ENCODE data around the gene ANO4. TPM values are rescaled to one million over a fixed set of nuclear protein-coding genes. Genes with fewer than 3 reads are reported as not detected.

ANO4 gene
- total and polyA plus RNA-seq, 2 of the 8 experiments (the other 6 are each of a cell fraction or from before 2014, with no cell fraction given), result 1.1 to 3.4 TPM

- H3K4ac ChIP-seq (replicated peaks; ENCODE audit: insufficient read length, low read depth, low read length), result no peak overlapping the region
- no peak overlapping the region for H3K27ac ChIP-seq (ENCODE audit: low read depth, low read length)
- H4K20me1 ChIP-seq (replicated peaks in 1 of 2; ENCODE audit: control insufficient read depth in 1 of 2, insufficient read depth in 2 of 2, low read length in 2 of 2), result no peaks in the 10 kb centered on the region
- no peak overlapping the region for H2AK5ac ChIP-seq (ENCODE audit: low read depth, low read length)
- H2BK120ac ChIP-seq (replicated peaks; ENCODE audit: low read depth, low read length), result peak overlapping the region; percentile 62
- H3K4me2 ChIP-seq (ENCODE audit: insufficient read depth in 1 of 2, low read depth in 2 of 2, low read length in 2 of 2), result no peak overlapping the region
- peaks cover 3 to 24% (median 19%) of the 10 kb centered on the region in 4 experiments for H3K4me1 ChIP-seq (replicated peaks in 1 of 4; ENCODE audit: control insufficient read depth in 3 of 4, insufficient read depth in 4 of 4, low read length in 3 of 4)
- H3K9me3 ChIP-seq (ENCODE audit: insufficient read depth in 2 of 2, low read depth in 1 of 2, low read length in 1 of 2), result no peaks in the 10 kb centered on the region
- no peak overlapping the region for H3K56ac ChIP-seq (replicated peaks; ENCODE audit: insufficient read length, low read depth, low read length)
- no peaks in the 10 kb centered on the region for H3K27me3 ChIP-seq (replicated peaks in 1 of 4; ENCODE audit: control insufficient read depth in 3 of 4, extremely low read depth in 1 of 4, insufficient read depth in 3 of 4, low read length in 3 of 4)
- H4K8ac ChIP-seq (ENCODE audit: extremely low read depth, insufficient read depth, low read length), result no peak overlapping the region
- no peak for TF ChIP-seq KDM4A (IDR thresholded peaks at IDR 0.05; ENCODE audit: low read depth, low read length, severe bottlenecking)
- TF ChIP-seq CTCF (IDR thresholded peaks at IDR 0.05; ENCODE audit: control extremely low read depth in 1 of 3, insufficient read depth in 1 of 3, low read depth in 1 of 3, low read length in 3 of 3), result peak in 2 of 3 experiments; percentile 24 to 44; a peak in 2 of 4 replicates
- TF ChIP-seq RAD21 (IDR thresholded peaks at IDR 0.05 in 1 of 2, conservative IDR thresholded peaks at IDR 0.05 in 1 of 2; ENCODE audit: low read depth in 2 of 2, low read length in 2 of 2), result peak; percentile 64 to 75
- no peak for TF ChIP-seq USF2 (IDR thresholded peaks at IDR 0.05; ENCODE audit: low read length)
- no peaks in the 10 kb centered on the region for H3K36me3 ChIP-seq (ENCODE audit: control insufficient read depth in 2 of 4, insufficient read depth in 4 of 4, low read length in 3 of 4)
- FAIRE-seq (no peak), DNase-seq (ENCODE audit: low read depth in 1 of 2, low spot score in 2 of 2) (no peak)
- ChIA-PET CTCF (ENCODE audit: partially characterized antibody) (interaction anchor here (0.7 to 2.6 kb wide), 15 partner anchors 9 to 221 kb away, joined by 3 to 9 read pairs (median 4); no protein-coding TSS in a partner anchor), POLR2A (ENCODE audit: partially characterized antibody) (no interaction called here)
- no peak overlapping the region for H3K23ac ChIP-seq (ENCODE audit: insufficient read length)
- 95% methylated on average over 1 of the region's 1 CpG; no CpG with 5 or more reads in 1 of the 2 experiments for WGBS, 2 experiments (ENCODE audit: extremely low coverage in 1 of 2, insufficient coverage in 1 of 2, insufficient read length in 1 of 2, insufficient replicate concordance in 2 of 2, low coverage in 1 of 2, low lambda C conversion rate in 2 of 2, missing lambda C conversion rate in 1 of 2)
- no peak overlapping the region for H2AFZ ChIP-seq (ENCODE audit: low read length)
- H4K91ac ChIP-seq (replicated peaks; ENCODE audit: insufficient read length, low read length), result no peak overlapping the region
- H2BK5ac ChIP-seq (ENCODE audit: low read depth, low read length), result no peak overlapping the region
- no peaks in the 10 kb centered on the region for H3K79me2 ChIP-seq (ENCODE audit: control insufficient read depth in 1 of 2, insufficient read depth in 2 of 2, low read length in 2 of 2)
- H3K23me2 ChIP-seq (ENCODE audit: low read depth, low read length), result no peaks in the 10 kb centered on the region
- H3K14ac ChIP-seq (ENCODE audit: insufficient read length), result no peak overlapping the region
- H3K18ac ChIP-seq (ENCODE audit: extremely low read depth, low read length), result no peak overlapping the region
- no peak overlapping the region for H2BK12ac ChIP-seq (ENCODE audit: low read depth, low read length)
- H2BK15ac ChIP-seq (ENCODE audit: low read length), result no peak overlapping the region
- H4K5ac ChIP-seq (ENCODE audit: insufficient read length, low read depth, low read length), result no peak overlapping the region
- H2BK20ac ChIP-seq (ENCODE audit: low read length), result no peak overlapping the region
- no peaks in the 10 kb centered on the region for H3K79me1 ChIP-seq (ENCODE audit: low read depth, low read length)
- no peak overlapping the region for H3K4me3 ChIP-seq (ENCODE audit: extremely low read depth in 1 of 4, insufficient read depth in 2 of 4, low read depth in 3 of 4, low read length in 4 of 4)
- H3K9ac ChIP-seq (replicated peaks in 1 of 4; ENCODE audit: extremely low read depth in 1 of 4, low read depth in 3 of 4, low read length in 3 of 4), result no peak overlapping the region
Measured at GRCh38 chr12:100951756-100952155, 157.2 kb downstream of the ANO4 start.
